Muscle of arm (tissue), 14 donors: ENCODE measurements around the gene ASB11. TPM values are rescaled to one million over a fixed set of nuclear protein-coding genes. Genes with fewer than 3 reads are reported as not detected.

Experiments
- DNase-seq: peaks from one replicate; pipeline ENCODE4 v3.0.0-alpha.2; 2013
- long read RNA-seq, 11 donors: transcript quantifications; one replicate each; lab custom pipeline, GENCODE V29; 2026
- polyA plus RNA-seq, 12 donors: library from polyadenylated mRNA; unstranded; fragments of 120-200 nt; gene quantifications; one replicate each; pipeline ENCODE4 v1.2.1, GENCODE V29; 2013; ENCODE audit not compliant: insufficient read length in 12 of 12

ASB11 gene
- polyA plus RNA-seq, result 10 to 100 TPM in 5 of 12 donors, 1 to 10 TPM in 6, not detected in 1; 2.3 to 14.3 (median 7.8) TPM
- long read RNA-seq, donor 1, result 0 reads
- long read RNA-seq, donor 2, partial matches to known transcripts, result 0 of 1 reads
- long read RNA-seq, donor 2, other reads (novel, unspliced or antisense), result 0 of 1 reads
- long read RNA-seq, donor 3, partial matches to known transcripts, result 0 of 1 reads
- long read RNA-seq, donor 3, other reads (novel, unspliced or antisense), result 0 of 1 reads
- long read RNA-seq, donor 4, partial matches to known transcripts, result 6 of 6 reads
- long read RNA-seq, donor 4, other reads (novel, unspliced or antisense), result 0 of 6 reads
- long read RNA-seq, donor 5, partial matches to known transcripts, result 0 of 2 reads
- long read RNA-seq, donor 5, other reads (novel, unspliced or antisense), result 0 of 2 reads
- long read RNA-seq, donor 6, partial matches to known transcripts, result 0 of 1 reads
- long read RNA-seq, donor 6, other reads (novel, unspliced or antisense), result 0 of 1 reads
- long read RNA-seq, donor 7, result 0 reads
- long read RNA-seq, donor 8, partial matches to known transcripts, result 0 of 2 reads
- long read RNA-seq, donor 8, other reads (novel, unspliced or antisense), result 0 of 2 reads
- long read RNA-seq, donor 9, result 0 reads
- long read RNA-seq, donor 10, result 0 reads
- long read RNA-seq, donor 11, partial matches to known transcripts, result 0 of 1 reads
- long read RNA-seq, donor 11, other reads (novel, unspliced or antisense), result 0 of 1 reads

- DNase-seq, result no peak
Measured at GRCh38 chrX:15315509-15315908, at the start of gene ASB11. TSS of gene ASB11 (minus strand) at chrX:15315640. CDS start at chrX:15315605, 35 bp downstream.

GRCh38 chrX:15359701-15360100 lies 44.3 kb upstream of the ASB11 start:
- no peak for DNase-seq

- no peak for DNase-seq
Measured at GRCh38 chrX:15358533-15358932, 43.1 kb upstream of the ASB11 start.

GRCh38 chrX:15356444-15356843 lies 41.0 kb upstream of the ASB11 start:
- DNase-seq, result no peak

GRCh38 chrX:15350329-15350996 lies 35.0 kb upstream of the ASB11 start:
- no peak for DNase-seq

GRCh38 chrX:15349046-15349445 lies 33.6 kb upstream of the ASB11 start:
- peak; percentile 61 for DNase-seq

GRCh38 chrX:15345976-15346375 lies 30.5 kb upstream of the ASB11 start:
- no peak for DNase-seq

GRCh38 chrX:15344106-15344505 lies 28.7 kb upstream of the ASB11 start:
- no peak for DNase-seq

GRCh38 chrX:15343075-15343476 lies 27.6 kb upstream of the ASB11 start:
- no peak for DNase-seq

GRCh38 chrX:15340867-15341266 lies 25.4 kb upstream of the ASB11 start:
- DNase-seq, result no peak

GRCh38 chrX:15336023-15336413 lies 20.6 kb upstream of the ASB11 start:
- DNase-seq, result no peak

- DNase-seq, result peak; percentile 95
Measured at GRCh38 chrX:15335135-15336022, 19.9 kb upstream of the ASB11 start, which contains the start of gene PIGA. TSS of gene PIGA (minus strand) at chrX:15335523. CDS start at chrX:15331930, 3,593 bp downstream.

GRCh38 chrX:15334561-15334960 lies 19.1 kb upstream of the ASB11 start:
- DNase-seq, result no peak

GRCh38 chrX:15328821-15329220 lies 13.4 kb upstream of the ASB11 start:
- no peak for DNase-seq

GRCh38 chrX:15328131-15328530 lies 12.7 kb upstream of the ASB11 start:
- DNase-seq, result no peak

- no peak for DNase-seq
Measured at GRCh38 chrX:15322472-15322871, 7.0 kb upstream of the ASB11 start.

- DNase-seq, result no peak
Measured at GRCh38 chrX:15322072-15322471, 6.6 kb upstream of the ASB11 start.

- DNase-seq, result no peak
Measured at GRCh38 chrX:15321447-15321846, 6.0 kb upstream of the ASB11 start.

- DNase-seq, result no peak
Measured at GRCh38 chrX:15320297-15320696, 4.9 kb upstream of the ASB11 start.

- no peak for DNase-seq
Measured at GRCh38 chrX:15319075-15319474, 3.6 kb upstream of the ASB11 start.

GRCh38 chrX:15314472-15314871 lies 968 bp downstream of the ASB11 start:
- DNase-seq, result no peak
